HAP-1 (cell line): Measurements from ENCODE around the gene ANKRD29.
"Not testable (repeated sequence)": the region's sequence is repeated elsewhere in the genome, so short reads cannot be mapped to it uniquely, and the experiment has no call there.

Experiments used
- DNase-seq, 2 experiments: peaks; one replicate each; pipeline ENCODE4 v3.0.0-alpha.2; 2016 to 2020; ENCODE audit warnings: low spot score in 2 of 2
- H3K27me3 ChIP-seq: fragments of 250-450 bp; sonication (Bioruptor Pico); 2 replicates; pipeline ENCODE4 v1.5.1; 2020; ENCODE audit warnings: low read depth, mild to moderate bottlenecking, moderate library complexity
- H3K36me3 ChIP-seq: fragments of 250-450 bp; sonication (Bioruptor Pico); replicated peaks from 2 replicates; pipeline ENCODE4 v1.5.1; 2020; ENCODE audit warnings: mild to moderate bottlenecking
- H3K4me1 ChIP-seq: fragments of 250-450 bp; sonication (Bioruptor Pico); 2 replicates; pipeline ENCODE4 v1.5.1; 2020; ENCODE audit warnings: mild to moderate bottlenecking
- H3K4me3 ChIP-seq: fragments of 250-450 bp; sonication (Bioruptor Pico); 2 replicates; pipeline ENCODE4 v1.5.1; 2020; ENCODE audit warnings: mild to moderate bottlenecking, moderate library complexity
- H3K9me3 ChIP-seq: fragments of 250-450 bp; sonication (Bioruptor Pico); 2 replicates; pipeline ENCODE4 v1.5.1; 2020; ENCODE audit warnings: mild to moderate bottlenecking, moderate library complexity
- in situ Hi-C: fragments of 300-500 bp; cut with MboI; formaldehyde crosslinking; loops from 3 replicates; pipeline ENCODE4 v1.14.3; 2020; ENCODE audit warnings: low sequenced_read_pairs, inconsistent platforms, mixed read lengths

ANKRD29 gene

GRCh38 chr18:23585007-23585871 lies 77.5 kb downstream of the ANKRD29 start:
- DNase-seq = peak in 1 of 2 experiments; percentile 35
- no peaks in the 10 kb centered on the region for H3K36me3 ChIP-seq
- in situ Hi-C loops = no loop called here
- H3K4me3 ChIP-seq = peak overlapping the region; percentile 83
- no peaks in the 10 kb centered on the region for H3K9me3 ChIP-seq
- peaks cover 5% of the 10 kb centered on the region for H3K27me3 ChIP-seq
- peaks cover 42% of the 10 kb centered on the region for H3K4me1 ChIP-seq

- peak overlapping the region; percentile 83 for H3K4me3 ChIP-seq
- peaks cover 3% of the 10 kb centered on the region for H3K27me3 ChIP-seq
- peaks cover 42% of the 10 kb centered on the region for H3K4me1 ChIP-seq
- no peaks in the 10 kb centered on the region for H3K9me3 ChIP-seq
- in situ Hi-C loops = no loop called here
- no peaks in the 10 kb centered on the region for H3K36me3 ChIP-seq
- DNase-seq = peak; percentile 60 to 73
Observed at GRCh38 chr18:23584019-23584983, 78.4 kb downstream of the ANKRD29 start.

- in situ Hi-C loops = no loop called here
- Histone ChIP-seq H3K4me1 (peaks cover 42% of the 10 kb centered on the region), H3K36me3 (no peaks in the 10 kb centered on the region), H3K27me3 (peaks cover 3% of the 10 kb centered on the region), H3K4me3 (no peak overlapping the region), H3K9me3 (no peaks in the 10 kb centered on the region)
- DNase-seq = no peak
Observed at GRCh38 chr18:23583071-23583865, 79.4 kb downstream of the ANKRD29 start.

- Histone ChIP-seq H3K36me3 (no peaks in the 10 kb centered on the region), H3K4me3 (no peak overlapping the region), H3K27me3 (no peaks in the 10 kb centered on the region), H3K9me3 (no peaks in the 10 kb centered on the region), H3K4me1 (peaks cover 38% of the 10 kb centered on the region)
- DNase-seq = peak; percentile 31 to 39
- in situ Hi-C loops = no loop called here
Observed at GRCh38 chr18:23580677-23581367, 81.9 kb downstream of the ANKRD29 start.

- peaks cover 3% of the 10 kb centered on the region; the same call in 1 of the 2 replicates for H3K36me3 ChIP-seq
- H3K4me1 ChIP-seq = peaks cover 27% of the 10 kb centered on the region
- no peaks in the 10 kb centered on the region for H3K9me3 ChIP-seq
- no peak overlapping the region for H3K4me3 ChIP-seq
- no peaks in the 10 kb centered on the region for H3K27me3 ChIP-seq
- DNase-seq = peak in 1 of 2 experiments; percentile 34
- in situ Hi-C loops = no loop called here
Observed at GRCh38 chr18:23578891-23579653, 83.6 kb downstream of the ANKRD29 start.

GRCh38 chr18:23578067-23578701 lies 84.5 kb downstream of the ANKRD29 start:
- DNase-seq = no peak
- Histone ChIP-seq H3K9me3 (no peaks in the 10 kb centered on the region), H3K4me3 (no peak overlapping the region)

GRCh38 chr18:23577521-23577920 lies 85.2 kb downstream of the ANKRD29 start:
- H3K36me3 ChIP-seq, H3K4me3 ChIP-seq, DNase-seq, in situ Hi-C loops, H3K27me3 ChIP-seq, H3K9me3 ChIP-seq: not testable (repeated sequence)
- H3K4me1 ChIP-seq = peaks cover 17% of the 10 kb centered on the region

More at GRCh38 chr18:23578067-23578701, 84.5 kb downstream of the ANKRD29 start:
- in situ Hi-C loops = no loop called here
- Histone ChIP-seq H3K27me3 (no peaks in the 10 kb centered on the region), H3K4me1 (peaks cover 18% of the 10 kb centered on the region), H3K36me3 (peaks cover 3% of the 10 kb centered on the region; the same call in 1 of the 2 replicates)

GRCh38 chr18:23575309-23575651 lies 87.4 kb downstream of the ANKRD29 start:
- Histone ChIP-seq H3K36me3 (peaks cover 7% of the 10 kb centered on the region), H3K9me3 (no peaks in the 10 kb centered on the region), H3K4me3 (no peak overlapping the region), H3K27me3 (no peaks in the 10 kb centered on the region), H3K4me1 (no peaks in the 10 kb centered on the region)
- DNase-seq = no peak
- in situ Hi-C loops = no loop called here

- peaks cover 10% of the 10 kb centered on the region for H3K36me3 ChIP-seq
- H3K27me3 ChIP-seq = no peaks in the 10 kb centered on the region
- H3K4me1 ChIP-seq = no peaks in the 10 kb centered on the region
- no peak overlapping the region for H3K4me3 ChIP-seq
- DNase-seq = no peak
- H3K9me3 ChIP-seq = no peaks in the 10 kb centered on the region
- in situ Hi-C loops = no loop called here
Observed at GRCh38 chr18:23574611-23575308, 88.0 kb downstream of the ANKRD29 start.

- Histone ChIP-seq H3K4me3 (no peak overlapping the region), H3K36me3 (peaks cover 11% of the 10 kb centered on the region), H3K4me1 (no peaks in the 10 kb centered on the region), H3K27me3 (no peaks in the 10 kb centered on the region), H3K9me3 (no peaks in the 10 kb centered on the region)
- in situ Hi-C loops = no loop called here
- no peak for DNase-seq
Observed at GRCh38 chr18:23573626-23574431, 88.9 kb downstream of the ANKRD29 start.

GRCh38 chr18:23573020-23573419 lies 89.7 kb downstream of the ANKRD29 start:
- no peaks in the 10 kb centered on the region for H3K4me1 ChIP-seq
- H3K4me3 ChIP-seq = no peak overlapping the region
- no peaks in the 10 kb centered on the region for H3K9me3 ChIP-seq
- H3K36me3 ChIP-seq = peaks cover 19% of the 10 kb centered on the region
- no peaks in the 10 kb centered on the region for H3K27me3 ChIP-seq
- in situ Hi-C loops = no loop called here
- DNase-seq = no peak
